HFF-Myc (cell line): ENCODE measurements around the gene TDRD7.

Source experiments
- DNase-seq: peaks from one replicate; pipeline ENCODE4 v3.0.0-alpha.2; 2011; ENCODE audit warnings: low read depth; ENCODE audit errors: extremely low read depth
- H3K4me3 ChIP-seq: replicated peaks from 2 replicates; pipeline ENCODE4 v1.5.1; 2011; ENCODE audit warnings: low read depth, mild to moderate bottlenecking, control low read depth, low read length
- TF ChIP-seq, protein P1 (sequence below): IDR thresholded peaks from 2 replicates; pipeline ENCODE4 v1.5.1; 2012; ENCODE audit warnings: mild to moderate bottlenecking, low read depth, low read length, control low read depth; ENCODE audit errors: missing control alignments

Gene TDRD7

DNA sequence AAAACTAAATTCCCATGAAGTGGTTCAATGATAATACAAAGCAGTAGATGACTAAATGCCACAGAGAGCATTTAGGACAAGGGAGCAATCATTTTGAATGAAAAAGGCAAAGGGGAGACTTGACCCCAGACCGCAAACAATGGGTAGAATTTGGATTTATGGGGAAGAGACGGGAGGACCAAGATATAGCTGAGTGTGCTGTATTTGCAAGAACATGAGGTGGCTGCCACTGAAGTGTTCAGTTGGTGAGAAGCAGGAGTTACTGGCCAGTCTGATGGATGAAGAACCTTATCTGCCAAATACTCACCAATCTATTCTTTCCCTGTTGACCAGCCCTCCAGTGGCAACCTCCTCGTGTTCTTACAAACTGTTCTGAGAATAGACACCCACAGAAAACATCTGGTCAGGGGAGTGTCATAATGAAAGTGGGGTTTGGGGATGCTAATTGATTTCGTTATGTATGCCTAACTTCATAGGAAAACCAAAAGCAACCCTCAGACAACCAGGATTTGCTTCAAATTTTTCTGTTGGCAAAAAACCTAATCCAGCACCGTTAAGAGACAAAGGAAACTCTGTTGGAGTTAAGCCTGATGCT is 19.8 kb downstream of the TDRD7 start:
- no peak overlapping the region for H3K4me3 ChIP-seq
- no peak for DNase-seq
- TF ChIP-seq, protein P1, sequence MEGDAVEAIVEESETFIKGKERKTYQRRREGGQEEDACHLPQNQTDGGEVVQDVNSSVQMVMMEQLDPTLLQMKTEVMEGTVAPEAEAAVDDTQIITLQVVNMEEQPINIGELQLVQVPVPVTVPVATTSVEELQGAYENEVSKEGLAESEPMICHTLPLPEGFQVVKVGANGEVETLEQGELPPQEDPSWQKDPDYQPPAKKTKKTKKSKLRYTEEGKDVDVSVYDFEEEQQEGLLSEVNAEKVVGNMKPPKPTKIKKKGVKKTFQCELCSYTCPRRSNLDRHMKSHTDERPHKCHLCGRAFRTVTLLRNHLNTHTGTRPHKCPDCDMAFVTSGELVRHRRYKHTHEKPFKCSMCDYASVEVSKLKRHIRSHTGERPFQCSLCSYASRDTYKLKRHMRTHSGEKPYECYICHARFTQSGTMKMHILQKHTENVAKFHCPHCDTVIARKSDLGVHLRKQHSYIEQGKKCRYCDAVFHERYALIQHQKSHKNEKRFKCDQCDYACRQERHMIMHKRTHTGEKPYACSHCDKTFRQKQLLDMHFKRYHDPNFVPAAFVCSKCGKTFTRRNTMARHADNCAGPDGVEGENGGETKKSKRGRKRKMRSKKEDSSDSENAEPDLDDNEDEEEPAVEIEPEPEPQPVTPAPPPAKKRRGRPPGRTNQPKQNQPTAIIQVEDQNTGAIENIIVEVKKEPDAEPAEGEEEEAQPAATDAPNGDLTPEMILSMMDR = no peak

GRCh38 chr9:97437051-97437600 is 25.2 kb downstream of the TDRD7 start:
- no peak overlapping the region for H3K4me3 ChIP-seq
- DNase-seq = no peak
- TF ChIP-seq, protein P1 = no peak

- no peak overlapping the region for H3K4me3 ChIP-seq
- TF ChIP-seq, protein P1 = no peak
- DNase-seq = no peak
Observed at GRCh38 chr9:97438257-97438656, 26.4 kb downstream of the TDRD7 start.

GRCh38 chr9:97438666-97439065 is 26.8 kb downstream of the TDRD7 start:
- no peak for DNase-seq
- TF ChIP-seq, protein P1 = no peak
- H3K4me3 ChIP-seq = no peak overlapping the region

- no peak overlapping the region for H3K4me3 ChIP-seq
- no peak for DNase-seq
- TF ChIP-seq, protein P1 = no peak
Observed at GRCh38 chr9:97440160-97440559, 28.3 kb downstream of the TDRD7 start.

DNA sequence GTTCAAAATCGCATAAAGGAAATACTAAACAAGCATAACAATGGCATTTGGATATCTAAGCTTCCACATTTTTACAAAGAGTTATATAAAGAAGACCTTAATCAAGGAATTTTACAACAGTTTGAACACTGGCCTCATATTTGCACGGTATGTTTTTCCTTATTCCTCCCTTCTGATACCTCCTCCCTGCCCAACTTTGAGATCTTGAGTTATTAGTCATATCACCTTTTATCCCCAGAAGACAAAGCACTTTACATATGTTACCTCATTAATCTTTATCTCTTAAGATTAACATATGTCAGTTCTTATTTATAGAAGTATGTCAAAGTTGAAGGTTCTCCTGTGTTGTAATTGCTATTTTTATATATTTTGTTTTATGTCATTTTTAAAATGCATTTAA is 29.8 kb downstream of the TDRD7 start:
- no peak for DNase-seq
- H3K4me3 ChIP-seq = no peak overlapping the region
- TF ChIP-seq, protein P1 = no peak

DNA sequence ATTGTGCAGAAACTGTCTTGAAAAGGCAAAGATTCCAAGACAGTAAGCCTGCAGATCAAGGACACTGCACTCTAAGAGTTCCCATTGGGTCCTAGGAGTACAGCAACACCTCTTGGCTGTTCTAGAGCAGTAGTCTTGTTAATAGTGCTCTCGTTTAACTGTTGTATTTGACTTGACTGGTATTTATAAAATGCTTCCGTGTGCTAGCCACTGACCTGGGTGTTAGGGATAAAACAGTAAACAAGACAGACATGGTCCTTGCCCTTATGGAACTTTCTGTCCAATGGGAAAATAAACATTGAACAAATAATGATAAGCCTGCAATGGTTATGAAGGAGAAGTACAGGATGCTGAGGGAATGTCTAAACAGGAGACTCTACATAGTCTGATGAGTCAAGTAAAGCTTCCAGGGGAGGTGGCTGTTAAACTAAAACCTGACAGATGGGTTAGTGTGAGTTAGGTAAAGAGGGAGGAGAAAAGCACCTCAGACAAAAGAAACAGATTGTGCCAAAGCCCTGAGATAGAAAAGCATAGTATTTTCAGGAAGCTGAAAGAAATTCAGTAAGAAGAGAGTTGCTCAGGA is 33.3 kb downstream of the TDRD7 start:
- no peak overlapping the region for H3K4me3 ChIP-seq
- TF ChIP-seq, protein P1 = no peak
- DNase-seq = no peak
